PC-9 (cell line): Measurements from ENCODE around the gene ZCCHC18.

Experiments used
- CTCF ChIP-seq: fragments of 200-600 bp; sonication (generic); conservative IDR thresholded peaks from 2 replicates; pipeline ENCODE4 v1.6.1; 2017; ENCODE audit warnings: mixed run types, antibody characterized with exemption, mild to moderate bottlenecking, moderate library complexity
- EZH2 ChIP-seq: fragments of 200-600 bp; sonication (generic); IDR thresholded peaks from 2 replicates; pipeline ENCODE4 v1.8.0; 2017; ENCODE audit warnings: antibody characterized with exemption, low read depth

- no peak for TF ChIP-seq EZH2
- no peak for TF ChIP-seq CTCF
These were observed 18.5 kb downstream of the ZCCHC18 start for GRCh38 chrX:104130808-104131207.
